C4-2B (cell line): ENCODE data around the gene CCDC82.

Experiments
- H3K27ac ChIP-seq: fragments of 450-650 bp; 2 replicates; pipeline ENCODE4 v1.5.1; 2017
- CTCF ChIP-seq: fragments of 450-650 bp; conservative IDR thresholded peaks from 2 replicates; pipeline ENCODE4 v1.5.1; 2017; ENCODE audit warnings: mild to moderate bottlenecking
- ZFX ChIP-seq: fragments of 450-650 bp; IDR thresholded peaks from 2 replicates; pipeline ENCODE4 v1.6.1; 2017

CCDC82 gene

DNA sequence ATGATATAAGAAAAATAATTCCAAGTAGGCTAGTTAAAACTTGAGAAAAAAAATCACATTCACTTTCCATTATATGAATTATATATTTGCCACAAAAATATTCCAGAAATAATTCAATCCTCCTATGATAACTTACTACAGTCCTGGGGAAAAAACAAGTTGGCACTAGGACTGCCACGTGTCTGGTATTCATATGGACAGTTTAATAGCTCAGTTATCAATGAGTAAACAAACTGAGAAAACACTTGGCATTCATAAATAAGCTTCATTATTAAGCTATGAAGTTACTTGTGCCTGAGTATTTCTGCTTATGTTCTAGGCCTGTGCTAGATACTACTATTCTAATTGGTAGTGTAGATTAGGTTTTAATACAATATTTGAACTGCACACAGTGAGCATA, 24.2 kb downstream of the CCDC82 start:
- H3K27ac ChIP-seq = no peak overlapping the region
- no peak for TF ChIP-seq CTCF
- TF ChIP-seq ZFX = no peak

DNA sequence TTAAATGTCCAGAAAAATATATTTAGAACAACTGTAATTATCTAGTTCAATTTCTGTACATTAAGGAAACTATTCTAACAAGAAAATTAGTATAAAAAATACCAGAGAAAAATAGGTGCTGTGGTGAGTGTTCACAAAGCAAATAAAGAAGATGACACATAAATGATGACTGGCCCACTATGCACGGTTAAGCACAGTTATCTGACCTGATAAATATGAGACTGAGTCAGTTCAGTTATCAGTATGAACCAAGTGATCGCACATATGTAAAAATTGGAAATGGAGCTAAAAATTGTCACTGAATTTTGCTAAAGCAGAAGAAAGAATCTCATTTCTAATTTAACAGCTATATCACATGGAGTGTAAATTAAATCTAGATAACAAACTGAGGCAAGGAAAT, 27.9 kb downstream of the CCDC82 start:
- no peak overlapping the region for H3K27ac ChIP-seq
- TF ChIP-seq CTCF = no peak
- TF ChIP-seq ZFX = no peak

DNA sequence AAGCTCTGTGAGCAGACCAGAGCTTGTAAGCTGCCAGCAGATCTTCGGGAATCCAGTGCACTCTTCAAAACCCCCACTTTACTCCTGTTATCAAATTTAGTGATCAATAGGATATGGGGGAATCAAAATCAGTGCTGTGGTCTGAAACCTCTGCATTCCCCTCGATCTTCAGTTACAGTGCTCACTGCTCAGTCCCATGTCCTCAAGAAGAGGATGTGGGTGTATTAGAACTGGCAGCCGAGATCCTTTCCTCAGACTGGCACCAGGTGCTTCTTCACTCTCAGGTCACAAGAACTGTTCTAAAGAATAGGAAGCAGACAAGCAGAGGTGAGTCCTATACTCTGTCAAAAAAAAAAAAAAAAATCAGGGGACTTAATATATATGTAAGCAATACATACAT, 31.4 kb downstream of the CCDC82 start:
- TF ChIP-seq ZFX (no peak), CTCF (no peak)
- no peak overlapping the region for H3K27ac ChIP-seq

DNA sequence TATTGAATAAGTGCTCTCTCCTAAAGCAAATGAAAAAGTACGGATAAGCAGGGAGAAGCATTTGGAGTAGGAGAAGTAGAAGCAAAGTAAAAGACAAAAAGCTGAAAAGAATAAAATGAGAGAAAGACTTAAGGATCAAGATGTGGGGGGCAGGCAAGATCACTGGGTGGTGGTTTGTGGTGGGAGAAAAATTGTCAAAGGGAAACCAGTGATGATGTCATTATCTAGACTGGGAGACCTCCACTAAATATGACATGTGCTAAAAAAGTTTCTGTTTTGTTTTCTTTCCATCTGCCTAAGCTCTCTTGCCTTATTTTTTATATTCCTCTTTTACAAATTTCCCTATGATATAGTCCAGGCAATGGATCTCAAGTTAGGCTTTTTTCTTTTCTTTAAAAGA, 31.9 kb downstream of the CCDC82 start:
- TF ChIP-seq CTCF (no peak), ZFX (no peak)
- H3K27ac ChIP-seq = no peak overlapping the region

DNA sequence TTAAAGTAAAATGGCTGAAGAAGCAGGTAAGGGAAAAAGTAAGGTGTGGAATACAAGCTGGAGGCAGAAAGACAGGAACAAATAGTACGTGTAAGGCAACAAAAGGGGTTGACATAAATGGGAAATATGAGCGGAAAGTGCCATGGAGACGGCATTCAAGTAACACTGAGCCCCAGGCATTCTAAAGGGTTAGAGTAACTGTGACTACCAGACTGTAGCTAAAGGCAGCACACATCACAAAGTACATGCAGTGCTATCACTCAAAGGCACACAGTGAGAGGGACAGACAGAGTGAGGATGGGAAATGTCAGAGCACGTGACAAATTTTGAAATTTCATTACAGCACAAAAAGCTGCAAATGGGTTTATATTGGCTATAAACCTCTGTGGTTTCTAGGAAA, 32.9 kb downstream of the CCDC82 start:
- no peak overlapping the region for H3K27ac ChIP-seq
- no peak for TF ChIP-seq CTCF
- no peak for TF ChIP-seq ZFX

DNA sequence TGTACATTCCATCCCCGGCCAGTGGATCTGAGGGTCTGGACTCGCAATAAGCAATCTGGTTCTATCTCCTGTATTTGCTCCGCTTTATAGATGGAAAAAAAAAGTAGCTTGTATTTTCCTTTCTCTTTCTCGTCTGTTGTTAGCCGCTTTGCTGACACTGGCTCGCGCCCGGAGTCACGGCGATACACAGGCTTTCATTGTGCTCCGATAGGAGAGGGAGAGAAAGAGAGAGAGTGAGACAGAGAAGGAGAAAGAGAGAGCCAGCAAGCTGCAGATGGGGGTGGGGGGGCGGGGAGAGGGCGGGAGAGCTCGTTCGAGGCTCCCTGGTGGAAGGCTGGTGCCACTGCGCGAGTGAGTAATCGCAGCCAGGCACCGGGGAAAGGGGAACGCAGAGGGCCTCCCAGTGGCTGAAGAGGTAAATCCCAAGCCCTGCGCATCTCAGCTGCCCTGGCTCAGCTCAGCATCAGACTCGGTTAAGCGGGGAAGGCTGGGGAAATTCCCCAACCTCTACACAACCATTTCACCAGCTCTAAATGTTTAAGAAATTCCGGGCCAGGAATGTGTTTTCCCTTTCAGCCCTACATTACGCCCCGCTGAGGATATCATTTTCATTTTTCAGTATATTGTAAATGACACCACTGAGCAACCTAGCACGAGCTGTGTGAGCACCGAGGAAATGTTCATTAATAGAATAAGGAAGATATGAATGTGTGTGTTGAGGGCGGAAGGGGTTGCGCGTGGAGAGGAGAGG, 46.6 kb downstream of the CCDC82 start, which contains the start of gene MAML2:
TSS of gene MAML2 (minus strand) at position 235 of the 751 bp plus-strand sequence. CDS start 1,300 bp downstream, outside the sequence.
- H3K27ac ChIP-seq = no peak within 1 kb of the TSS
- TF ChIP-seq CTCF = peak; percentile 96
- TF ChIP-seq ZFX = no peak

GRCh38 chr11:96342014-96342960, 47.4 kb downstream of the CCDC82 start:
- TF ChIP-seq CTCF (no peak), ZFX (no peak)
- no peak overlapping the region for H3K27ac ChIP-seq
